Measurements from ENCODE around the gene NUCB2. TPM values are rescaled to one million over a fixed set of nuclear protein-coding genes. Genes with fewer than 3 reads are reported as not detected.
A peak's percentile ranks its signal among the peaks of the same experiment; 100 is the strongest.

The NUCB2 gene
- total and polyA plus RNA-seq, 2 donors (not counting 1 experiment from before 2014, with no cell fraction given): 164 to 176 TPM

DNA sequence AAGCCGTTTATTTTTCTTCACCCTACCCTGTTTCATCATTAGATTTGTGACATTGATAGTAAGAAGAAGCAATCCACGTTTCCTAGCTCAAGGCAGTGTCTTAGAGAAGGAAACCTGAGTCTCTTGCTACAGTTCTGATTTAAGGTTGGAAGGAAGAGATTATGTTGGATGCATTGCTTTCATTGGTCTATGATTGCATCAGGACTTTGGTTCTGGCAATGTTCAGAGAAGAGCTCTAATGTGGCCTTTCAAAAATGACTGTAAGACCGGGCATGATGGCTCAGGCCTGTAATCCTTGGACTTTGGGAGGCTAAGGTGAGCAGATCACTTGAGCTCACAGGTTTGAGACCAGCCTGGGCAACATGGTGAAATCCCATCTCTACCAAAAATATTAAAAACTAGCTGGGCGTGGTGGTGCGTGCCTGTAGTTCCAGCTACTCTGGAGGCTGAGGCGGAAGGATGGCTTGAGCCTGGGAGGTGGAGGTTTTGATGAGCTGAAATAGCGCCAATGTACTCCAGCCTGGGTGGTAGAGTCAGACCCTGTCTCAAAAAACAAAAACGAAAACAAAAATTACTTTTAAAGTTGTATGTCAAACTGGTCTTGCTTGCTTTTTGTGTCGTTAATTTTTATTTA, 4.1 kb downstream of the NUCB2 start:
- Histone ChIP-seq H2AFZ (ENCODE audit: low read length) (no peak overlapping the region), H3K4me3 (replicated peaks in 1 of 4; ENCODE audit: control extremely low read depth in 1 of 4, insufficient read depth in 1 of 4, low read depth in 3 of 4, low read length in 4 of 4) (no peak overlapping the region), H3K27ac (ENCODE audit: insufficient read depth, low read length) (no peak overlapping the region), H3K36me3 (ENCODE audit: control insufficient read depth, insufficient read depth, low read length) (no peaks in the 10 kb centered on the region), H3K9me3 (ENCODE audit: control insufficient read depth, insufficient read depth, low read depth, low read length) (no peaks in the 10 kb centered on the region), H4K20me1 (ENCODE audit: control insufficient read depth, extremely low read depth, insufficient read depth, low read length) (no peaks in the 10 kb centered on the region), H3K4me2 (ENCODE audit: extremely low read depth, insufficient read depth, low read length) (no peak overlapping the region), H3K27me3 (ENCODE audit: control insufficient read depth, insufficient read depth, low read length) (no peaks in the 10 kb centered on the region), H3K79me2 (ENCODE audit: control insufficient read depth, insufficient read depth, low read length) (peaks cover 13% of the 10 kb centered on the region), H3K4me1 (ENCODE audit: control insufficient read depth, extremely low read depth, insufficient read depth, low read length) (peaks cover 2% of the 10 kb centered on the region), H3K9ac (ENCODE audit: insufficient read depth, low read length) (no peak overlapping the region)
- peak in 1 of 2 donors; percentile 56 for DNase-seq (ENCODE audit: low read depth in 2 of 2)
- TF ChIP-seq EZH2 (IDR thresholded peaks at IDR 0.05; ENCODE audit: low read length, missing control alignments): no peak
- TF ChIP-seq, protein P1, sequence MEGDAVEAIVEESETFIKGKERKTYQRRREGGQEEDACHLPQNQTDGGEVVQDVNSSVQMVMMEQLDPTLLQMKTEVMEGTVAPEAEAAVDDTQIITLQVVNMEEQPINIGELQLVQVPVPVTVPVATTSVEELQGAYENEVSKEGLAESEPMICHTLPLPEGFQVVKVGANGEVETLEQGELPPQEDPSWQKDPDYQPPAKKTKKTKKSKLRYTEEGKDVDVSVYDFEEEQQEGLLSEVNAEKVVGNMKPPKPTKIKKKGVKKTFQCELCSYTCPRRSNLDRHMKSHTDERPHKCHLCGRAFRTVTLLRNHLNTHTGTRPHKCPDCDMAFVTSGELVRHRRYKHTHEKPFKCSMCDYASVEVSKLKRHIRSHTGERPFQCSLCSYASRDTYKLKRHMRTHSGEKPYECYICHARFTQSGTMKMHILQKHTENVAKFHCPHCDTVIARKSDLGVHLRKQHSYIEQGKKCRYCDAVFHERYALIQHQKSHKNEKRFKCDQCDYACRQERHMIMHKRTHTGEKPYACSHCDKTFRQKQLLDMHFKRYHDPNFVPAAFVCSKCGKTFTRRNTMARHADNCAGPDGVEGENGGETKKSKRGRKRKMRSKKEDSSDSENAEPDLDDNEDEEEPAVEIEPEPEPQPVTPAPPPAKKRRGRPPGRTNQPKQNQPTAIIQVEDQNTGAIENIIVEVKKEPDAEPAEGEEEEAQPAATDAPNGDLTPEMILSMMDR (conservative IDR thresholded peaks at IDR 0.05 in 1 of 2, IDR thresholded peaks at IDR 0.05 in 1 of 2; ENCODE audit: low read depth in 1 of 2, low read length in 2 of 2): no peak

- no peak for DNase-seq (ENCODE audit: low read depth in 2 of 2)
- Histone ChIP-seq H3K4me2 (ENCODE audit: extremely low read depth, insufficient read depth, low read length) (no peak overlapping the region), H3K4me3 (replicated peaks in 1 of 4; ENCODE audit: control extremely low read depth in 1 of 4, insufficient read depth in 1 of 4, low read depth in 3 of 4, low read length in 4 of 4) (no peak overlapping the region), H3K27ac (ENCODE audit: insufficient read depth, low read length) (no peak overlapping the region), H3K4me1 (ENCODE audit: control insufficient read depth, extremely low read depth, insufficient read depth, low read length) (no peaks in the 10 kb centered on the region), H3K36me3 (ENCODE audit: control insufficient read depth, insufficient read depth, low read length) (no peaks in the 10 kb centered on the region), H3K9ac (ENCODE audit: insufficient read depth, low read length) (no peak overlapping the region), H4K20me1 (ENCODE audit: control insufficient read depth, extremely low read depth, insufficient read depth, low read length) (no peaks in the 10 kb centered on the region), H3K79me2 (ENCODE audit: control insufficient read depth, insufficient read depth, low read length) (no peaks in the 10 kb centered on the region), H3K27me3 (ENCODE audit: control insufficient read depth, insufficient read depth, low read length) (no peaks in the 10 kb centered on the region), H2AFZ (ENCODE audit: low read length) (no peak overlapping the region), H3K9me3 (ENCODE audit: control insufficient read depth, insufficient read depth, low read depth, low read length) (no peaks in the 10 kb centered on the region)
- no peak for TF ChIP-seq EZH2 (IDR thresholded peaks at IDR 0.05; ENCODE audit: low read length, missing control alignments)
- TF ChIP-seq, protein P1 (conservative IDR thresholded peaks at IDR 0.05 in 1 of 2, IDR thresholded peaks at IDR 0.05 in 1 of 2; ENCODE audit: low read depth in 1 of 2, low read length in 2 of 2): no peak
Observed at GRCh38 chr11:17286332-17286731, 9.8 kb downstream of the NUCB2 start.

GRCh38 chr11:17287058-17287457, 10.5 kb downstream of the NUCB2 start:
- no peak overlapping the region for H3K27ac ChIP-seq (ENCODE audit: insufficient read depth, low read length)
- H3K79me2 ChIP-seq (ENCODE audit: control insufficient read depth, insufficient read depth, low read length): no peaks in the 10 kb centered on the region
- no peak overlapping the region for H3K9ac ChIP-seq (ENCODE audit: insufficient read depth, low read length)
- no peaks in the 10 kb centered on the region for H3K4me1 ChIP-seq (ENCODE audit: control insufficient read depth, extremely low read depth, insufficient read depth, low read length)
- H3K4me3 ChIP-seq (replicated peaks in 1 of 4; ENCODE audit: control extremely low read depth in 1 of 4, insufficient read depth in 1 of 4, low read depth in 3 of 4, low read length in 4 of 4): no peak overlapping the region
- H2AFZ ChIP-seq (ENCODE audit: low read length): no peak overlapping the region
- H3K27me3 ChIP-seq (ENCODE audit: control insufficient read depth, insufficient read depth, low read length): no peaks in the 10 kb centered on the region
- no peaks in the 10 kb centered on the region for H4K20me1 ChIP-seq (ENCODE audit: control insufficient read depth, extremely low read depth, insufficient read depth, low read length)
- TF ChIP-seq, protein P1 (conservative IDR thresholded peaks at IDR 0.05 in 1 of 2, IDR thresholded peaks at IDR 0.05 in 1 of 2; ENCODE audit: low read depth in 1 of 2, low read length in 2 of 2): no peak
- TF ChIP-seq EZH2 (IDR thresholded peaks at IDR 0.05; ENCODE audit: low read length, missing control alignments): no peak
- no peaks in the 10 kb centered on the region for H3K9me3 ChIP-seq (ENCODE audit: control insufficient read depth, insufficient read depth, low read depth, low read length)
- H3K36me3 ChIP-seq (ENCODE audit: control insufficient read depth, insufficient read depth, low read length): no peaks in the 10 kb centered on the region
- no peak overlapping the region for H3K4me2 ChIP-seq (ENCODE audit: extremely low read depth, insufficient read depth, low read length)
- DNase-seq (ENCODE audit: low read depth in 2 of 2): no peak
